Esophagus muscularis mucosa (tissue), 4 donors: ENCODE data around the gene SLC6A19. TPM values are rescaled to one million over a fixed set of nuclear protein-coding genes. Genes with fewer than 3 reads are reported as not detected.

ENCODE experiments used
- DNase-seq: peaks from one replicate; pipeline ENCODE4 v3.0.0-alpha.2; 2017; ENCODE audit errors: extremely low spot score
- H3K27ac ChIP-seq, 4 donors: fragments of 200-600 bp; sonication (generic); replicated peaks in 1 of 4; 1 replicate in 3 of 4; 2 replicates in 1 of 4; pipeline ENCODE4 v1.5.1; 2016 to 2019; ENCODE audit warnings: mild to moderate bottlenecking in 1 of 4
- H3K27me3 ChIP-seq, 4 donors: fragments of 200-600 bp; sonication (generic); one replicate each; pipeline versions ENCODE4 v1.5.1 to v1.6.0; 2016 to 2019
- H3K36me3 ChIP-seq, 4 donors: fragments of 200-600 bp; sonication (generic); one replicate each; pipeline ENCODE4 v1.5.1; 2016 to 2019
- H3K4me1 ChIP-seq, 4 donors: fragments of 200-600 bp; sonication (generic); one replicate each; pipeline ENCODE4 v1.5.1; 2016 to 2019
- H3K4me3 ChIP-seq, 4 donors: fragments of 200-600 bp; sonication (generic); 1 replicate in 2 of 4; 2 replicates in 2 of 4; pipeline ENCODE4 v1.5.1; 2016 to 2019; ENCODE audit warnings: mild to moderate bottlenecking in 4 of 4, moderate library complexity in 1 of 4
- H3K9me3 ChIP-seq, 4 donors: fragments of 200-600 bp; sonication (generic); 1 replicate in 3 of 4; 2 replicates in 1 of 4; pipeline ENCODE4 v1.5.1; 2016 to 2019
- CTCF ChIP-seq, 3 experiments: fragments of 200-600 bp in 2 of 3; fragments of 450-650 bp in 1 of 3; sonication (generic) in 2 of 3; IDR thresholded peaks; one replicate each; pipeline ENCODE4 v1.5.1; 2017 to 2019; ENCODE audit warnings: antibody characterized with exemption in 3 of 3, mild to moderate bottlenecking in 2 of 3, moderate library complexity in 1 of 3
- EP300 ChIP-seq: sonication (generic); formaldehyde crosslinking; IDR thresholded peaks from one replicate; pipeline ENCODE4 v1.6.1; 2017; ENCODE audit warnings: antibody characterized with exemption
- POLR2A ChIP-seq: fragments of 450-650 bp; IDR thresholded peaks from one replicate; pipeline ENCODE4 v1.6.1; 2017; ENCODE audit warnings: antibody characterized with exemption, moderate library complexity, mild to moderate bottlenecking, low read depth
- POLR2AphosphoS5 ChIP-seq, 2 donors: sonication (generic); formaldehyde crosslinking; IDR thresholded peaks; one replicate each; pipeline ENCODE4 v1.6.1; 2017; ENCODE audit warnings: antibody characterized with exemption in 2 of 2
- WGBS: methylation state at CpG from one replicate; pipeline ENCODE4 v1.1.5; 2018; 5-methylcytosine and 5-hydroxymethylcytosine counted together
- intact Hi-C: fragments of 100-400 bp; cut with DNase I; formaldehyde crosslinking; loops from one replicate; pipeline ENCODE4 v1.15.1; 2023
- total RNA-seq, 4 donors: library from RNA; depleted of rRNA; stranded (reverse); fragments of >200 nt; gene quantifications; one replicate each; pipeline versions ENCODE4 v1.1.0 to v1.2.1, GENCODE V29; 2016

Gene SLC6A19
- not detected for total RNA-seq

- H3K4me3 ChIP-seq: no peak within 1 kb of the TSS
- intact Hi-C loops: no loop called here
- H3K27me3 ChIP-seq: peaks cover 0 to 96% (median 2%) of the 10 kb centered on the region in 4 donors
- 61% methylated on average over 9 of the region's 51 CpGs for WGBS
- H3K36me3 ChIP-seq: no peaks in the 10 kb centered on the region
- H3K4me1 ChIP-seq: no peaks in the 10 kb centered on the region
- no peak for DNase-seq
- H3K27ac ChIP-seq: no peak within 1 kb of the TSS
- no peak for TF ChIP-seq EP300
- TF ChIP-seq POLR2AphosphoS5 (IDR thresholded peaks at IDR 0.05): no peak
- TF ChIP-seq POLR2A: no peak
- TF ChIP-seq CTCF (IDR thresholded peaks at IDR 0.05): no peak
- H3K9me3 ChIP-seq: no peaks in the 10 kb centered on the region
Measured at GRCh38 chr5:1201327-1202025, at the start of gene SLC6A19. Gene SLC6A19 (plus strand): TSS chr5:1201595. CDS start chr5:1201651, 56 bp downstream.

- intact Hi-C loops: no loop called here
- Histone ChIP-seq H3K36me3 (no peaks in the 10 kb centered on the region), H3K27me3 (peaks cover 0 to 61% (median 21%) of the 10 kb centered on the region in 4 donors), H3K4me3 (no peak overlapping the region), H3K4me1 (peaks cover 0 to 17% (median 16%) of the 10 kb centered on the region in 4 donors), H3K9me3 (peaks cover 0 to 5% (median 2%) of the 10 kb centered on the region in 4 donors), H3K27ac (no peak overlapping the region)
- 73% methylated on average over 9 of the region's 10 CpGs for WGBS
- TF ChIP-seq POLR2A (no peak), POLR2AphosphoS5 (IDR thresholded peaks at IDR 0.05) (no peak), EP300 (no peak), CTCF (IDR thresholded peaks at IDR 0.05) (no peak)
- no peak for DNase-seq
Measured at GRCh38 chr5:1152156-1152555, 49.2 kb upstream of the SLC6A19 start.

- H3K27me3 ChIP-seq: peaks cover 0 to 68% (median 21%) of the 10 kb centered on the region in 4 donors
- 85% methylated on average over 11 of the region's 15 CpGs for WGBS
- intact Hi-C loops: no loop called here
Measured at GRCh38 chr5:1152771-1153282, 48.6 kb upstream of the SLC6A19 start.

GRCh38 chr5:1153428-1153827 lies 48.0 kb upstream of the SLC6A19 start:
- 82% methylated on average over 10 of the region's 12 CpGs for WGBS
- Histone ChIP-seq H3K4me3 (no peak overlapping the region), H3K27me3 (peaks cover 0 to 71% (median 21%) of the 10 kb centered on the region in 4 donors), H3K36me3 (no peaks in the 10 kb centered on the region), H3K9me3 (peaks cover 0 to 5% (median 2%) of the 10 kb centered on the region in 4 donors), H3K27ac (no peak overlapping the region), H3K4me1 (peaks cover 0 to 17% (median 16%) of the 10 kb centered on the region in 4 donors)
- intact Hi-C loops: no loop called here
- TF ChIP-seq POLR2A (no peak), CTCF (IDR thresholded peaks at IDR 0.05) (no peak), POLR2AphosphoS5 (IDR thresholded peaks at IDR 0.05) (no peak), EP300 (no peak)
- no peak for DNase-seq

More at GRCh38 chr5:1152771-1153282, 48.6 kb upstream of the SLC6A19 start:
- peaks cover 0 to 5% (median 2%) of the 10 kb centered on the region in 4 donors for H3K9me3 ChIP-seq
- no peak for DNase-seq
- no peak overlapping the region for H3K4me3 ChIP-seq
- TF ChIP-seq POLR2AphosphoS5 (IDR thresholded peaks at IDR 0.05) (no peak), POLR2A (no peak), EP300 (no peak), CTCF (IDR thresholded peaks at IDR 0.05) (no peak)
- no peak overlapping the region for H3K27ac ChIP-seq
- H3K4me1 ChIP-seq: peaks cover 0 to 17% (median 16%) of the 10 kb centered on the region in 4 donors
- H3K36me3 ChIP-seq: no peaks in the 10 kb centered on the region
